SJSA1 (cell line): ENCODE results near the gene NFKB1. TPM values are rescaled to one million over a fixed set of nuclear protein-coding genes. Genes with fewer than 3 reads are reported as not detected.
A peak's percentile ranks its signal among the peaks of the same experiment; 100 is the strongest.

Source experiments
- DNase-seq, 2 experiments: peaks; one replicate each; pipeline ENCODE4 v3.0.0-alpha.2; 2015 to 2020; ENCODE audit warnings: low spot score in 2 of 2, low read depth in 1 of 2
- H3K27ac ChIP-seq: fragments of 250-450 bp; sonication (Bioruptor Pico); 2 replicates; pipeline ENCODE4 v1.5.1; 2020; ENCODE audit warnings: mild to moderate bottlenecking, moderate library complexity
- H3K27me3 ChIP-seq: fragments of 250-450 bp; sonication (Bioruptor Pico); replicated peaks from 2 replicates; pipeline ENCODE4 v1.5.1; 2020; ENCODE audit warnings: mild to moderate bottlenecking, moderate library complexity
- H3K36me3 ChIP-seq: fragments of 250-450 bp; sonication (Bioruptor Pico); 2 replicates; pipeline ENCODE4 v1.5.1; 2020; ENCODE audit warnings: mild to moderate bottlenecking
- H3K4me1 ChIP-seq: fragments of 250-450 bp; sonication (Bioruptor Pico); replicated peaks from 2 replicates; pipeline ENCODE4 v1.6.1; 2021; ENCODE audit warnings: mild to moderate bottlenecking
- H3K4me3 ChIP-seq: fragments of 250-450 bp; sonication (Bioruptor Pico); 2 replicates; pipeline ENCODE4 v1.5.1; 2020; ENCODE audit warnings: mild to moderate bottlenecking
- H3K9me3 ChIP-seq: fragments of 250-450 bp; sonication (Bioruptor Pico); replicated peaks from 2 replicates; pipeline ENCODE4 v1.5.1; 2020; ENCODE audit warnings: mild to moderate bottlenecking
- total RNA-seq: library from RNA; depleted of rRNA; stranded (reverse); fragments of >200 nt; shearing (Covaris generic); gene quantifications from 2 replicates; pipeline ENCODE4 v1.2.3, GENCODE V29; 2014; rRNA removed

NFKB1 gene, protein sequence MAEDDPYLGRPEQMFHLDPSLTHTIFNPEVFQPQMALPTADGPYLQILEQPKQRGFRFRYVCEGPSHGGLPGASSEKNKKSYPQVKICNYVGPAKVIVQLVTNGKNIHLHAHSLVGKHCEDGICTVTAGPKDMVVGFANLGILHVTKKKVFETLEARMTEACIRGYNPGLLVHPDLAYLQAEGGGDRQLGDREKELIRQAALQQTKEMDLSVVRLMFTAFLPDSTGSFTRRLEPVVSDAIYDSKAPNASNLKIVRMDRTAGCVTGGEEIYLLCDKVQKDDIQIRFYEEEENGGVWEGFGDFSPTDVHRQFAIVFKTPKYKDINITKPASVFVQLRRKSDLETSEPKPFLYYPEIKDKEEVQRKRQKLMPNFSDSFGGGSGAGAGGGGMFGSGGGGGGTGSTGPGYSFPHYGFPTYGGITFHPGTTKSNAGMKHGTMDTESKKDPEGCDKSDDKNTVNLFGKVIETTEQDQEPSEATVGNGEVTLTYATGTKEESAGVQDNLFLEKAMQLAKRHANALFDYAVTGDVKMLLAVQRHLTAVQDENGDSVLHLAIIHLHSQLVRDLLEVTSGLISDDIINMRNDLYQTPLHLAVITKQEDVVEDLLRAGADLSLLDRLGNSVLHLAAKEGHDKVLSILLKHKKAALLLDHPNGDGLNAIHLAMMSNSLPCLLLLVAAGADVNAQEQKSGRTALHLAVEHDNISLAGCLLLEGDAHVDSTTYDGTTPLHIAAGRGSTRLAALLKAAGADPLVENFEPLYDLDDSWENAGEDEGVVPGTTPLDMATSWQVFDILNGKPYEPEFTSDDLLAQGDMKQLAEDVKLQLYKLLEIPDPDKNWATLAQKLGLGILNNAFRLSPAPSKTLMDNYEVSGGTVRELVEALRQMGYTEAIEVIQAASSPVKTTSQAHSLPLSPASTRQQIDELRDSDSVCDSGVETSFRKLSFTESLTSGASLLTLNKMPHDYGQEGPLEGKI
- 35.0 and 47.9 TPM in 2 replicates for total RNA-seq

DNA sequence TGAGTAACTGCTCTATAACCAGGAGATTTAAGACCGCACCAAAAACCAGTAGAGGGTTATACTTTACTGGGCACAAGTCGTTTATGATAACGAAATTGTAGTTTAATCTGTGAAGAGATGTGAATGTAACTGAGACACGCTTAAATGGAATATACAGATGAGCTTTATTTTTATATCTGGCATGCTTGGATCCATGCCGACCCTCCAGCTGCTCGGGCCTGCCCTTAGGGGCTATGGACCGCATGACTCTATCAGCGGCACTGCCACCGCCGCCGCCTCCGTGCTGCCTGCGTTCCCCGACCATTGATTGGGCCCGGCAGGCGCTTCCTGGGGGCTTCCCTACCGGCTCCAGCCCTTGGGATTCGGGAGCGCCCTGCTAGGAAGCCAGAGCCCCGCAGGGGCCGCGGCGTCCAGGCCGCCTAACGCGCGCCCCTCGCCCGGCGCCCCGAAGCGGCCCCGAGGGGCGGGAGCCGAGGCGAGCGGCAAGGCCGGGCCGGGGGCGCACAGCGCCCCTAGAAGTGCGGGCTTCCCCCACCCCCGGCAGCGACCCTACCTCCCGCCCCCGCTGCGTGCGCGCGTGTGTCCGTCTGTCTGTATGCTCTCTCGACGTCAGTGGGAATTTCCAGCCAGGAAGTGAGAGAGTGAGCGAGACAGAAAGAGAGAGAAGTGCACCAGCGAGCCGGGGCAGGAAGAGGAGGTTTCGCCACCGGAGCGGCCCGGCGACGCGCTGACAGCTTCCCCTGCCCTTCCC is at the start of gene NFKB1:
Gene NFKB1, plus strand, starts transcription at position 664 of the 751 bp plus-strand sequence. CDS start 24,160 bp downstream, outside the sequence.
- H3K9me3 ChIP-seq = no peaks in the 10 kb centered on the region
- H3K27me3 ChIP-seq = no peaks in the 10 kb centered on the region
- peak within 1 kb of the TSS; percentile 96 for H3K27ac ChIP-seq
- peak; percentile 69 to 77 for DNase-seq
- H3K4me3 ChIP-seq = peak within 1 kb of the TSS; percentile 96
- H3K36me3 ChIP-seq = peaks cover 16% of the 10 kb centered on the region
- peaks cover 29% of the 10 kb centered on the region for H3K4me1 ChIP-seq

GRCh38 chr4:102452854-102453253 is 48.3 kb upstream of the NFKB1 start:
- Histone ChIP-seq H3K27ac (no peak overlapping the region), H3K36me3 (no peaks in the 10 kb centered on the region), H3K27me3 (no peaks in the 10 kb centered on the region), H3K4me1 (no peaks in the 10 kb centered on the region), H3K4me3 (no peak overlapping the region), H3K9me3 (no peaks in the 10 kb centered on the region)
- no peak for DNase-seq

DNA sequence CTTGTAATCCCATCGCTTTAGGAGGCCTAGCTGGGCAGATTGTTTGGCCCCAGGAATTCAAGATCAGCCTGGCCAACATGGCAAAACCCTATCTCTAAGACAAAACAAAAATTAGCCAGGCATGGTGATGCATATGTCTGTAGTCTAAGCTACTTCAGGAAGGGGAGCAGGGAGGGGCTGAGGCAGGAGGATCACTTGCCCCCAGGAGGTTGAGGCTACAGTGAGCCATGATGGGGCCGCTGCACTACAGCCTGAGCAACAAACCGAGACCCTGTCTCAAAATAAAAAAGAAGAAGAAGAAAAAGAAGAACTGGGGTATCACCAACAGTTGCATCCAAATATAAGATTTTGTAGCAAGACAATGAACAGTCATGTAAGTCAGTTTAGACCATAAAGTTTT is 47.3 kb upstream of the NFKB1 start:
- H3K36me3 ChIP-seq = no peaks in the 10 kb centered on the region

DNA sequence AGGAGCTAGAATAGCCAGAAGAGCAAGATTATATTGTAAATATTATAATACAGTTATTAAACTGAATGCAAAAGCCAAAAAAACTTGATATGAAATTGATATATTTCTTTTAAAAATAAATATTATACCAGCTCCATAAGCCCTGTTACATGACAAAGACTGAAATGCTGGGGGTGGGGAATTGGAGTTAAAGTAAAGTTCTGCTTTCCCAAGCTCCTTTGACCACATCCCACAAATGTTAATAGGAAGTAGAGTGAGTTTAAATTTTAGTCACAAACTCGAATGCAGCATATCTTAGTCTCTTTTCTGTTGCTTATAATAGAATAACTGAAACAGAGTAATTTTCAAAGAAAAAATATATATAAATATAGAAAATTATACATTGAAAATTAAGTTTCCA is 46.9 kb upstream of the NFKB1 start:
- Histone ChIP-seq H3K27ac (no peak overlapping the region), H3K9me3 (no peaks in the 10 kb centered on the region), H3K4me3 (no peak overlapping the region), H3K36me3 (no peaks in the 10 kb centered on the region), H3K4me1 (no peaks in the 10 kb centered on the region), H3K27me3 (no peaks in the 10 kb centered on the region)
- DNase-seq = no peak

More for the DNA sequence above, 47.3 kb upstream of the NFKB1 start:
- H3K4me3 ChIP-seq = no peak overlapping the region
- no peaks in the 10 kb centered on the region for H3K4me1 ChIP-seq
- no peaks in the 10 kb centered on the region for H3K27me3 ChIP-seq
- no peak for DNase-seq
- no peaks in the 10 kb centered on the region for H3K9me3 ChIP-seq
- no peak overlapping the region for H3K27ac ChIP-seq

DNA sequence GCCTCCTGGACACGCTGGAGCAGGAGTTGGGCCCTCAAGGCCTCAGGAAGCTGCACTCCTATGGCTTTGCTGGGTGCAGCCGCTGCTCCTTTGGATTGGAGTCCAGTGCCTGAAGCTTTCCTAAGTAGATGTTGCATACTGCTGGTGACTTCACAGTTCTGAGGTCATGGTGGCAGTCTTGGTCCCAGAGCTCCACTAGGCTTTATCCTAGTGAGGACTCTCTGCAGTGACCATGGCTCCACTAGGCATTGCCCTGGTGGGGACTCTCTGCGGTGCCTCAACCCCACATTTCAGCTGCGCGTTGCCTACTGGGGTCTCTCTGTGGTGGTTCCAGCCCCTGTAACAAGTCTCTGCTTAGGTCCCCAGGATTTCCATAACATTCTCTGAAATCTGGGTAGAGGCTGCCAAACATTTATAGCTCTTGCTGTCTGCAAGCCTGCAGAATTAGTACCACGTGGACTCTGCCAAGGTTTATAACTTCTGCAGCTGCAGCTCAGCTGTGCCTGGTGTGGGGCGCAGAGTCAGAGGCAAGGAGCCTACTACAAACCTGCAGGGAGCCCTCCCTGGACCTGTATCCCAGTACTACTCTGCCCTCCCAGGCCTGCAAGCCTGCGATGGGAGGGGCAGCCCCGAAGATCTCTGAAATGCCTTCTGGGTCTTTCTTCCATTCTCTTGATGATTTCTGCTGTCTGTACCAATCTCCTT is 46.0 kb upstream of the NFKB1 start:
- Histone ChIP-seq H3K27me3 (no peaks in the 10 kb centered on the region), H3K9me3 (no peaks in the 10 kb centered on the region), H3K27ac (no peak overlapping the region), H3K4me1 (no peaks in the 10 kb centered on the region), H3K36me3 (no peaks in the 10 kb centered on the region), H3K4me3 (no peak overlapping the region)
- DNase-seq = no peak

GRCh38 chr4:102455750-102456149 is 45.4 kb upstream of the NFKB1 start:
- H3K9me3 ChIP-seq = no peaks in the 10 kb centered on the region
- DNase-seq = no peak
- H3K27ac ChIP-seq = no peak overlapping the region
- H3K36me3 ChIP-seq = no peaks in the 10 kb centered on the region
- no peak overlapping the region for H3K4me3 ChIP-seq
- H3K4me1 ChIP-seq = no peaks in the 10 kb centered on the region
- no peaks in the 10 kb centered on the region for H3K27me3 ChIP-seq

DNA sequence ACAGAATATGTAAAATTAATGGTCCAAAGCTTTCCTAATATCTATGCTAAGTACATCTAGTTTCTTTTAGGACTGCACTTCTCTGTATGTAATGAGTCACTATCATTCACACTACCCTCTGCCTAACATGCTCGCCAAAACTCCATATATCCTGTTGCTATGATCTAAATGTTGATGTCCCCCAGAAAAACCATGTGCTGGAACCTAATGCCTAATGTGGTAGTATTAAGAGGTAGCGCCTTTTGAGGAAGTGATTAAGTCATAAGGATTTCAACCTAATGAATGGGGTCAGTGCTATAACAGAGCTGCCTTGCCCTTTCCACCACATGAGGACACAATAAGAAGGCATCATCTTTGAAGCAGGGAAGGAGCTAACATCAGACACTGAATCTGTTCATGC is 34.9 kb upstream of the NFKB1 start:
- H3K4me3 ChIP-seq = no peak overlapping the region
- H3K9me3 ChIP-seq = no peaks in the 10 kb centered on the region
- H3K36me3 ChIP-seq = no peaks in the 10 kb centered on the region
- H3K4me1 ChIP-seq = no peaks in the 10 kb centered on the region
- 0 out of 2 replicates have a peak, but pooled peaks cover 3% of the 10 kb centered on the region for H3K27me3 ChIP-seq
- no peak for DNase-seq
- no peak overlapping the region for H3K27ac ChIP-seq

GRCh38 chr4:102469806-102470205 is 31.4 kb upstream of the NFKB1 start:
- H3K9me3 ChIP-seq = no peaks in the 10 kb centered on the region
- H3K36me3 ChIP-seq = no peaks in the 10 kb centered on the region
- H3K4me3 ChIP-seq = no peak overlapping the region
- H3K27me3 ChIP-seq = 0 out of 2 replicates have a peak, but pooled peaks cover 3% of the 10 kb centered on the region
- H3K4me1 ChIP-seq = no peaks in the 10 kb centered on the region
- no peak overlapping the region for H3K27ac ChIP-seq
- no peak for DNase-seq

DNA sequence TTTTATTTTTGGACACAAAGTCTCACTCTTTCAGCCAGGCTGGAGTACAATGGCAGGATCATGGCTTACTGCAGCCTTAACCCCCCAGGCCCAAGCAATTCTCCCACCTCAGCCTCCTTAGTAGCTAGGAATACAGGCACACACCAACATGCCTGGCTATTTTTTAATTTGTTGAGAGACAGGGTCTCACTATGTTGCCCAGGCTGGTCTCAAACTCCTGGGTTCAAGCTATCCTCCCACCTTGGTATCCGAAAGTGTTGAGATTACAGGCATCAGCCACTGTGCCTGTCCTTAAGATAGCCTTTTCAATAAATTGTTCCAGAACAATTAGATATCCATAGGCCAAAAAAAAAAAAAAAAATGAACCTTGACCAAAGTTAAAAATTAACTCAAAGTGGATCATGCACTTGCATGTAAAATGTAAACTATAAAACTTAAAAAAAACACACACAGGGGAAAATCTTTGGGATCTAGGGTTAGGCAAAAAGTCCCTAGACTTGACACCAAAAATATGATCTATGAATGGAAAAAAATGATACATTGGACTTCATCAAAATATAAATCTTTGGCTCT is 28.6 kb upstream of the NFKB1 start:
- DNase-seq = no peak
- Histone ChIP-seq H3K9me3 (no peaks in the 10 kb centered on the region; the same call in 1 of the 2 replicates), H3K4me1 (peaks cover 4% of the 10 kb centered on the region; the same call in 1 of the 2 replicates), H3K27me3 (0 out of 2 replicates have a peak, but pooled peaks cover 3% of the 10 kb centered on the region), H3K27ac (no peak overlapping the region), H3K4me3 (no peak overlapping the region), H3K36me3 (no peaks in the 10 kb centered on the region)

- Histone ChIP-seq H3K27ac (no peak overlapping the region), H3K9me3 (no peaks in the 10 kb centered on the region; the same call in 1 of the 2 replicates), H3K27me3 (0 out of 2 replicates have a peak, but pooled peaks cover 3% of the 10 kb centered on the region), H3K4me1 (peaks cover 12% of the 10 kb centered on the region), H3K4me3 (no peak overlapping the region), H3K36me3 (no peaks in the 10 kb centered on the region)
- DNase-seq = no peak
Measured at GRCh38 chr4:102473476-102473875, 27.7 kb upstream of the NFKB1 start.

DNA sequence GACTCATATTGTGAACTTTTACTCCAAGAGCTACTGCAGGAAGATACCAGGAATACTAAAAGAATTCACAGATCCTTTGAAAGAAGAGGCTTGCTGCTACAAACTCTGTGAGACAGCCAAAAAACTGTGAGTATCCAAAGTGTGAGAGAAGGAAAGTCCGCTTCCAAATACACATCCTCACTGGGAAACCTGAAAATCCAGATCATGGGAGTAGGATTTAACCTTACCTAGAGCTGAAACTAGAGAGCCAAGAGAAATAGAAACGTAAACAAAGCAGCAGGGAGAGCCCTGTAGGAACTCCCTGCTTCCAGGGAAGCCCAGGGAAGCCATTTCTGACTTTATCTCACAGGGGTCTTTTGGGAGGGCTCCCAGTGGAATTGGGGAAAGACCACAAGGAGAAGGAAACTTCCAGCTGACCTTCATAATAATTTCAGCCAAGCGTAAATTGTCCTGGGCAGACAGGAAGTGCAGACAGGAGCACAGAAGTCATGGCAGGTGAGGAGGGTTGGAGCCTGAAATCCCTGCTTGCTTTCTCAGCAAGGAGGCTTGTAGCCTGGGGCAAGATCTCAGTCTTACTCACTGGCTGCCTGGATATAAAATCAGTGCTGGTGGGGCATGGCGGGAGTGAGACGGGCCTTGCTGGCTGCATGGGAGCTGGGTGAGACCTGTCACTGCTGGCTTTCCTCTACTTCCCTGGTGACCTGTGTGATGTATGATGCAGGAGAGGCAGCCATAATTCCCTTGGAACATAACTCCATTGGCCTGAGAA is 26.2 kb upstream of the NFKB1 start:
- H3K4me1 ChIP-seq = peaks cover 12% of the 10 kb centered on the region
- H3K9me3 ChIP-seq = no peaks in the 10 kb centered on the region; the same call in 1 of the 2 replicates
- no peak overlapping the region for H3K4me3 ChIP-seq
- H3K27me3 ChIP-seq = no peaks in the 10 kb centered on the region
- no peak for DNase-seq
- no peaks in the 10 kb centered on the region for H3K36me3 ChIP-seq
- no peak overlapping the region for H3K27ac ChIP-seq

- Histone ChIP-seq H3K4me1 (peaks cover 12% of the 10 kb centered on the region), H3K27me3 (no peaks in the 10 kb centered on the region), H3K4me3 (no peak overlapping the region), H3K9me3 (no peaks in the 10 kb centered on the region; the same call in 1 of the 2 replicates), H3K27ac (peak overlapping the region; percentile 34), H3K36me3 (no peaks in the 10 kb centered on the region)
- DNase-seq = peak in 1 of 2 experiments; percentile 30
Measured at GRCh38 chr4:102477657-102478056, 23.5 kb upstream of the NFKB1 start.
